Colonic mucosa (tissue), 4 donors: ENCODE data around the gene RITA1. TPM values are rescaled to one million over a fixed set of nuclear protein-coding genes. Genes with fewer than 3 reads are reported as not detected.

Experiments used
- DNase-seq: peaks from one replicate; pipeline ENCODE4 v3.0.0-alpha.2; 2020
- H3K27ac ChIP-seq: fragments of 200-600 bp; one replicate; pipeline ENCODE4 v1.8.0; 2021
- H3K27me3 ChIP-seq: fragments of 200-600 bp; one replicate; pipeline ENCODE4 v1.8.0; 2021
- H3K36me3 ChIP-seq: fragments of 200-600 bp; one replicate; pipeline ENCODE4 v1.8.0; 2021
- H3K4me1 ChIP-seq: fragments of 200-600 bp; one replicate; pipeline ENCODE4 v1.8.0; 2021; ENCODE audit warnings: mild to moderate bottlenecking
- H3K4me3 ChIP-seq: fragments of 200-600 bp; one replicate; pipeline ENCODE4 v1.8.0; 2021
- H3K9ac ChIP-seq, 2 donors: one replicate each; pipeline ENCODE4 v1.7.0; 2013; ENCODE audit warnings: control low read depth in 2 of 2, low read depth in 2 of 2, low read length in 2 of 2
- H3K9me3 ChIP-seq: fragments of 200-600 bp; one replicate; pipeline ENCODE4 v1.8.0; 2021
- CTCF ChIP-seq: fragments of 200-600 bp; IDR thresholded peaks from one replicate; pipeline ENCODE4 v1.8.0; 2022; ENCODE audit warnings: antibody characterized with exemption, mild to moderate bottlenecking
- intact Hi-C: fragments of 100-400 bp; cut with DNase I; formaldehyde crosslinking; loops from one replicate; pipeline ENCODE4 v1.14.1; 2022
- total RNA-seq, 2 donors: library from RNA; stranded (reverse); fragmentation: NEBNext Ultra II Directional in 1 of 2; extraction: Animal tissue kit (Norgen Biotek cat#: 25700) in 1 of 2; gene quantifications; one replicate each; pipeline ENCODE4 v1.2.1, GENCODE V29; 2021
- donor health status: healthy.
- donor health status: DM: no; HTN: no; CAD: no.
- donor health status: DM: no; HTN: no; CAD: no.

Gene RITA1
- total RNA-seq, 2 donors from 2014 or later, result 13.9 to 26.9 TPM

GRCh38 chr12:113184098-113184899, 1.2 kb upstream of the RITA1 start:
- Histone ChIP-seq H3K4me1 (peaks cover 14% of the 10 kb centered on the region), H3K9ac (peak overlapping the region; percentile 91 to 99), H3K4me3 (peak overlapping the region; percentile 98), H3K27ac (peak overlapping the region; percentile 92), H3K27me3 (no peaks in the 10 kb centered on the region), H3K9me3 (no peaks in the 10 kb centered on the region), H3K36me3 (peaks cover 7% of the 10 kb centered on the region)
- DNase-seq, result no peak
- TF ChIP-seq CTCF, result no peak
- intact Hi-C loops, result no loop called here

- peak; percentile 92 for DNase-seq
- peak overlapping the region; percentile 91 to 99 for H3K9ac ChIP-seq
- peak overlapping the region; percentile 92 for H3K27ac ChIP-seq
- H3K4me3 ChIP-seq, result peak overlapping the region; percentile 98
- TF ChIP-seq CTCF, result no peak
- intact Hi-C loops, result no loop called here
- peaks cover 6% of the 10 kb centered on the region for H3K36me3 ChIP-seq
- H3K9me3 ChIP-seq, result no peaks in the 10 kb centered on the region
- no peaks in the 10 kb centered on the region for H3K27me3 ChIP-seq
- H3K4me1 ChIP-seq, result peaks cover 14% of the 10 kb centered on the region
Observed at GRCh38 chr12:113184900-113185179, 681 bp upstream of the RITA1 start.

GRCh38 chr12:113186033-113186365, 478 bp downstream of the RITA1 start:
- Histone ChIP-seq H3K4me3 (peak overlapping the region; percentile 98), H3K27me3 (no peaks in the 10 kb centered on the region), H3K9ac (peak overlapping the region; percentile 91 to 99), H3K27ac (peak overlapping the region; percentile 92), H3K9me3 (no peaks in the 10 kb centered on the region), H3K4me1 (peaks cover 14% of the 10 kb centered on the region), H3K36me3 (no peaks in the 10 kb centered on the region)
- intact Hi-C loops, result no loop called here
- TF ChIP-seq CTCF, result no peak
- DNase-seq, result no peak

- no peak for TF ChIP-seq CTCF
- intact Hi-C loops, result no loop called here
- H3K27ac ChIP-seq, result no peak overlapping the region
- peak overlapping the region; percentile 98 for H3K4me3 ChIP-seq
- H3K36me3 ChIP-seq, result peaks cover 6% of the 10 kb centered on the region
- H3K9ac ChIP-seq, result peak overlapping the region in 1 of 2 donors; percentile 91
- DNase-seq, result peak; percentile 42
- H3K27me3 ChIP-seq, result no peaks in the 10 kb centered on the region
- no peaks in the 10 kb centered on the region for H3K9me3 ChIP-seq
- peaks cover 14% of the 10 kb centered on the region for H3K4me1 ChIP-seq
Observed at GRCh38 chr12:113186666-113187325, 1.3 kb downstream of the RITA1 start.

GRCh38 chr12:113189361-113189760, 3.8 kb downstream of the RITA1 start:
- Histone ChIP-seq H3K9ac (no peak overlapping the region), H3K27ac (no peak overlapping the region), H3K4me1 (peaks cover 9% of the 10 kb centered on the region), H3K36me3 (peaks cover 8% of the 10 kb centered on the region), H3K9me3 (no peaks in the 10 kb centered on the region), H3K4me3 (no peak overlapping the region), H3K27me3 (no peaks in the 10 kb centered on the region)
- DNase-seq, result no peak
- TF ChIP-seq CTCF, result no peak
- intact Hi-C loops, result no loop called here
